ENCODE measurements around the gene ARHGAP10. TPM values are rescaled to one million over a fixed set of nuclear protein-coding genes. Genes with fewer than 3 reads are reported as not detected.

Gene ARHGAP10
- total RNA-seq, 1 donor from 2014 or later, result 37.0 TPM

DNA sequence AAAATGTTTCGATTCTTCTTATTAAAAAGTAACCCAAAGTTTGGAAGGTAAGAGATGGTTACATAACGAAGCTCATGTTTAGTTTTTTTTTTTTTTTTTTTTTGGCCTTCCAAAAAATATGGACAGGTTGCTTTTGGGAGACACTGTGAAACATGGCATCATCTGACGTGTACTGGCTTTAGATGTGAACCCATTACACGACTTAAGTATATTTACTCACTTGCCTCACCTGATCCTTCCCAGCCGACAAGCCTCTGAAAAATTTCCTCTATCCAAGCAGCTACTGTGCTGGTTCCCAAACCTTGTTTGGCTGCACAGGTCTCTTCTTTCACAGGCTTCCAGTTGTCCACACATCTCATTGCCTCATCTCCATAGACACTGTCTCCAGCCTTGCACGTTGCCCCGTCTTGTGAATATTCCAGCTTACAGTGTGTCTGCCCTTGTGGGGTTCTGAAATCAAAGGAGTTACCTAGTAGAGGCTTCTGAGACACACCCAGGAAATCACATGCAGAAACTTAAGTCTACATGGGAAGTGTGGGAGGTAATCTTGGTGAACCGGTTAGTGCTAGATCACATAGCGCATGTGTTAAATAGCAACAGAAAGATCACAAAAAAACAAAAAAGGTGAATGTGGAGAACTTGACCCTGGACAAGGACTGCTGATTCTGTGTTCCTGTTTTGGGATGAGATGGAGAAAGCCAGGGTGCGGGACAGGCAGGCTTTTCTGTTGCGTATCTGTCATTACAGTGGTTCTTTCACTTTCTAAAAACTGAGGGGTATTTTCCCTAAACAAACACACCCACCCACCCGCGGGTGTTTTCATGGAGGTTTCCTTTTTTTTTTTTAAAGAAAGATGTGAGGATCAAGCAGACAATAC lies 328.6 kb downstream of the ARHGAP10 start:
- DNase-seq (ENCODE audit: low read depth), result no peak

DNA sequence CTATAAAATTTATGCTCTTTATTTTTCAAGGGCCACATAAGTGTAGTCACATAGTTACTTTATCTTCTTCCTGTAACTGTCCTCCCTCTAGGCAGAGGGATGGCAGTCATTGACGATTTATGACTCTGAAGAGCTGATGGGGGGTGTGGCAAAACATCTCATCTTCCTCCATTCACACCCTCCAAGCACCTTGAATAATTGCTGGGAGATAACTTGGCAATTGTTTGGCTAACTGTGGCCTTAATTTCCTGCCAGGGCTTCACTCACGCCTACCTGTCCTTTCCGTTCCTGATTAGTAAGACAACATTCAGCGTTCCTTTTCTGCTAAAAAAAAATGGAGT lies 329.2 kb downstream of the ARHGAP10 start:
- DNase-seq (ENCODE audit: low read depth), result no peak

GRCh38 chr4:148061795-148062194 lies 329.9 kb downstream of the ARHGAP10 start:
- no peak for DNase-seq (ENCODE audit: low read depth)

DNA sequence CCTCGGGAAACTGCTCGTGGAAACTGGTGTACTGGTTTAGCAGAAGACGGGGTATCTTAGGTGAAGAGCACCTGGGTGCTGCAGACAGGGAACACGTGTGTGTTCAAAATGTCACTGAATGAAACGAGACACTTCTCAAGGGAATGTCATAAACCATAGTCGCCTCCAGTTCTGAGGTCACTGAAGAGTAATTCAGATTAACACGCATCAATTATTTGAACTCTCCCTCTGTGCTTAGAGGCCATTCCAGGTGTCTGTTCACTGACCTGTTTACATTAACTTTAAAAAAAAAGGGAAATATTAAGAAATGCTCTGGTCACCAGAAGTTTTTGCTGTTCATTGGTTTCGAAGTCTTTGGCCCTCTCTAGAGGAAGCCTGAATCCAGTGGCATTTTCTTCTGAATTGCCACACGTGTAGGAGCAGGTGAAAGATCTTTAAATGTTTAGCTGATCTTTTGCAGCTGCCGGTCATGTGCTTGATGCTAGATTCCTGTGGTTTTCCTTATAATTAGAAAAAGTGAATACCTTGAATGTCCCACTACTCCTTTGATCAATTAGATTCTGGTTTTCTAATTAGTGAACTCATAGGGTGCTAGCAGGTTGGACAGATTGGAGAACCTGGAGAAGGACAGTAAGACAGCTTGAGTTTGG lies 330.5 kb downstream of the ARHGAP10 start:
- DNase-seq (ENCODE audit: low read depth), result peak; percentile 63

DNA sequence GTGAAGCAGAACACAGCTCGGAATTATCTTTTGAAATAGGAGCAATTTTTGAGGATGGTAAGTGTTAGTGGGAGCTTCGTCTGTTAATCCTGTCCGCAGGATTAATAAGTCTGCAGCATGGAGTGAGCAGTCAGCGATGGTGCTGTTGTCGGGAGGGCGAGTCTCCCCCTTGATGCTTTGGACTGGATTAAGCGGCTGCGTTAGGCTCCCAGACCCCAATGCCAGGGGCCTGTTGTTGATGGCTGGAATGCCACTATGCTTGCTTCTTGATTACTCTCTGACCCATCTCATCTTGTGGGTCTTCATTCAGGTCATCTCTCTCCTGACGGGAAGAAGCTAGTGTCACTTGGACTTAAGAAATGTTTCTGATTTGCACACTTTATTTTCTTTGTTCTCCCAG lies 332.6 kb downstream of the ARHGAP10 start:
- DNase-seq (ENCODE audit: low read depth), result no peak

DNA sequence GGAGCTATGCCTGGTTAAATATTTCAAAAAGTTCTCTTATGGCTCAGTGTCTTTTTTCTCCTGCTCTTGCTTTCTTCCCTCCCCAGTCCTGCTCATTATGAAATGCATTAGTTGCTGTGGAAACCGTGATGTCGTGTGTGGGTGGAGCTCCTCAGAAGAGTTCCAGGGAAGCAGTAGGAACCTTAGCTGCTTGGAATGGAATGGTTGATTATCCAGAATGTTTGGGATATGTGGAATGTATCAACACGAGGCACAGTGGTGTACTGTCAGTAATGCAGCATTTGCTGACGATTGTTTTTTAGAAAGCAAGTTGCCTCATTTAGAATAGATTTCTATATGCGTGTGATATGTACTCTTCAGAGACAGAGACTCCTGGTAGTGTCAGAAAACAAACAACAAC lies 333.2 kb downstream of the ARHGAP10 start:
- DNase-seq (ENCODE audit: low read depth), result peak; percentile 45

- DNase-seq (ENCODE audit: low read depth), result peak; percentile 91
Measured at GRCh38 chr4:148067301-148067916, 335.5 kb downstream of the ARHGAP10 start.

DNA sequence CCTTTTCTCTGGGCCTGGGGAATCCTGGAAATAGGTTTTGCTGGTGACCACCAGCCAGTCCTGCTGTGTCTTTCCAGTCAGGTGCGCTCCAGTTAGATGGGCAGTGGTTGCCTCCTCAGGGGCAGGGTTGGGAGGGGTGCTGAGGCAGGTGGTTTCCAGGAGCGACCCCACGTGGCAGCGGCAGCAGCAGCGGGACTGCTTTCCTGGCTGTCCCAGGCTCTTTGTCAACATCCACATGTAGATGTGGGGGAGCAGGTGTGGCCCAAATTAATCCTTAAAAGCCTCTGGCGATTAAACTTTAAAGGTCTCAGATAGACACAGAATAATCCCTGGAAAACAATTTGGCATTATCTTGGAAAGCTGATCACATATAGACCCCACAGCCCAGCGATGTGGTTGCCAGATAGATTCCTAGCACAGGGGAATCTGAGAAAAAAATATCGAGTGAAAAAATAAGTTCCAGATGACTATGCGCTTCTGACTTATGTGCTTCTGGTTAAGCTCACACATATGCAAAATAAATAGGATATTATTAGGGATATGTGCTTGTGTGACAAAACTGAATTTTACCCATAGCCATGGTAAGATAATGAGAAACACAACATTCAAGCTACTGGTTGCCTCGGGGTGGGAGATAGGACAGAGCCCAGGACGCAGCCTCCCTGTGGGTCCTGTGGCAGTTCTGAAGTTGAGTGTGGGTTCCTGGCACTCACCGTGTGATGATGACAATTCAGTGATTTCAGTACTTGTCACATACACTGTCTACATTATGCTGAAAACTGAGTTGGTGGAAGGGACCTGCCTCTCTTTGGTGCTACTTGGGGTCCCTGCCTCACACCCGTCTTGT lies 336.4 kb downstream of the ARHGAP10 start:
- DNase-seq (ENCODE audit: low read depth), result no peak

DNA sequence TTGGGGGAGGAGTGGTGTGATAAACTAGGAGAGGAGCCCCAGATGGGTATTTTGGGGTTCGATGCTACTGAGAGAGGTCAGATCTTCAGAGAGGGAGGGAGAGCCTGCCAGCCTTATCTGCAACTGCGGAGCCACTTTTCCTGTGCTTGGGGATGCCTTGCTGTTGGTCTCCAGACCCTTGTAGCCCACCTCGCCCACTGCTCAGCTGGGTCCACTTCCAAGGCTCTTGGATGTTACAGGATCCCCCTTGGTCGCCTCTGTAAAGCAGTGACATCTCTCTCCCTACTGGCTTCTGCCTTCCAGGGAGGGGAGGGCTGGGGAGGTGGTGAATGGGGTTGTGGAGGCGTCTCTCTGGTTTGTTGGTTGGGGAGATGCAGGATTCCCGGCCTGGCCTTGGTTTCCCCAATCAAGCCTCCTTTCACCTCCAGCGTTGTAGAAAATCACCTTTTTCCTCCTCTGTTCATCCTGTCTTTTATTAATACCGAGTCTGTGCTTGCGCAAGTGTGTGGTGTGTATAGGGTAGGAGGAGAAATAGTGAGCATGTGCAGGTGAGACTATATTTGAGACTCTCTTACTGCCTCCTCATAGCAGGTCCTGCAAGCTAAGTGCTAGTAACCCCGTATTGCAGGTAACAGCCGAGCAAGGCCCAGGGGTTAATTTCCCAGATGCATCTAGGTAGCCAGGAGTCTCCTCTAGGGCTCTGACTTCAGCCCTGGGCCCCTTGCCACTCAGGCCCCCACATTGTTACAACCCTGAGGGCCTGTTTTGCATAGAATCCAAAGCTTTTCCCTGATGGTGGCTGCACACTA lies 337.4 kb downstream of the ARHGAP10 start:
- no peak for DNase-seq (ENCODE audit: low read depth)

- no peak for DNase-seq (ENCODE audit: low read depth)
Measured at GRCh38 chr4:148069895-148070178, 337.9 kb downstream of the ARHGAP10 start.

- no peak for DNase-seq (ENCODE audit: low read depth)
Measured at GRCh38 chr4:148071009-148071408, 339.1 kb downstream of the ARHGAP10 start.

DNA sequence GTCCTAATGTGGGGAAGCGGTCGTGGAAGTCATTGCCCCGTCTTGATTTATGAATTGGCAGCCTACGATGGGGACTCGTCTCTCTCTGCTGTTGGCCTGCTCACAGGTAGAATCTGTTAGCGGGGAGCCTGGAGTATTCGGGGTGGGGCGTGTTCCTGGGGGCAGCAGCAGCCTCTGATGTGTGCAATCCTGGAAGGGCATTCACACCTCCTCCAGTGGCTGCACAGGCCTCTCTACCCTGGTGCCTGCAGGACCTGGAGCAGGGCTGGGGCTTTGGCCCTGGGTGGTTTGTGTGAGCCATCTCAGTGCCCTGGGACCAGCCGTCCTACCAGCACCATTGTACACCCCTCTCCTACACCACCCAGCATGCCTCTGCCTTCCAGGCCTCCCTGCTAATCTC lies 340.9 kb downstream of the ARHGAP10 start:
- DNase-seq (ENCODE audit: low read depth), result no peak

DNA sequence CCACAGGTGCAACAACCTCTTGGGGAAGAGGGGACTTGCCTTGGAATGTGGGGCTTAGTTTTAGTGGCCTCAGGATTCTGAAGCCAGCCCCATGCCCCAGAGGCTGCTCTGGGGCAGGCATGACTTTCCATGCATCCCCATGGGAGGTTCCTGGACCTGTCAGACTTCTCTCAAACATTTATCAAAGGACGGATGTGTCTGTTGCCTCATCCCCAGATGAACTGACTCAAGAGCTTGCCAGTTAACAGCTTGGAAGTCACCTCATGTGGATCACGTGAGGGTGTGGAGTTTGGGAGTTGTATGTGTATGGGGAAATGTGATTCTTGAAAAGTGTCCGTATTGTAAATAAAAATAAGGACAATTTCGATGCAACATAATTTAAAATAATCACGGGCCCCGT lies 341.5 kb downstream of the ARHGAP10 start:
- no peak for DNase-seq (ENCODE audit: low read depth)

DNA sequence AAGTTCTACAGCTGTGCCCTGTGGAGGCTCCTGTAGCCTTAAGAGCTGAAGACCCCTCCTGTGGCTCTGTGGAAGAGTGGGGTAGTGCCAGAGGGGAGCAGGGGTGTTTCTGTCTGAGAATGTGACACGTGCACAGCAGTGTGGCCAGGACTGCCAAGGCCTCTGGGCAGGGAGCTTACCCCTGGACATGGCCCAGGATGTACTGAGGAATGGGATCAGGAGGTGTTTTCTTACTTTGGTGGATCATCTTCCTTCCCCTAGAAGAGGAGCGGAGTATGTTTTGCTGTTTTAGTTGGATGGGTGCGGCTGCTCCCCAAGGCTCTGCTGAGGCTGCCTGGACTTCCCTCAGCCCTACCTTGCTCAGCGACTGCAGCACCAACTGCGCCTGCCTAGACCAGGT lies 342.6 kb downstream of the ARHGAP10 start:
- no peak for DNase-seq (ENCODE audit: low read depth)

DNA sequence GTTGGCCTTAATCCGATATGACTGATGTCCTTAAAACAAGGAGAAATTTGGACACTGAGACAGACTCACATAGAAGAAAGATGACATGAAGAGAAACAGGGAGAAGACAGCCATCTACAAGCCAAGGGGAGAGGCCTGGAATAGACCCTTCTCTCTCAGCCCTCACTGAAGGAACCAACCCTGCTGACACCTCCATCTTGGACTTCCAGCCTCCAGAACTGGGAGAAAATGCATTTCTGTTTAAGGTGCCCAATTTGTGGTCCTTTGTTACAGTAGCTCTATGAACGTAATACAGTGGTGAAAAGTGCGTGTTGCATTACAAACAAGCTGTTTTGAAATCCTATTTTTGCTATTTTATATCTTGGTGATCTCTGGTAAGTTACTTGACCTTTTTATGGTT lies 343.6 kb downstream of the ARHGAP10 start:
- DNase-seq (ENCODE audit: low read depth), result no peak

DNA sequence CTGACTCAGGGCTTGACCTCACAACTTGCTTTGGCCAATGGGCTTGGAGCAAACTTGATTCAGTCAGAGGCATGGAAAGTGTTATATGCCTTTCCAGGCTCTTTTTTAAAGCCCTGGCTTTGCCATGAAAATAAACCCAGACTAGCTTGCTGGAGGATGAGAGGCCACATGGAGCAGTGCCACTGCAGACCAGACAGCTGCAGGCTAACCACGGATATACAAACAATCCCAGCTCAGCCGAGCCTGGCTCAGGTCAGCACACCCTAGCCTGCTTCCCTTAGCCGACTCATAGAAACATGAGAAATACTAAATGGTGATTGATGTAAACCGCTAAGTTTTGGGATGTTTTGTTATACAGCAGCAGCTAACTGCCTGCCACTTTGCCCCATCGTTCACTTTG lies 345.1 kb downstream of the ARHGAP10 start:
- peak; percentile 84 for DNase-seq (ENCODE audit: low read depth)

DNA sequence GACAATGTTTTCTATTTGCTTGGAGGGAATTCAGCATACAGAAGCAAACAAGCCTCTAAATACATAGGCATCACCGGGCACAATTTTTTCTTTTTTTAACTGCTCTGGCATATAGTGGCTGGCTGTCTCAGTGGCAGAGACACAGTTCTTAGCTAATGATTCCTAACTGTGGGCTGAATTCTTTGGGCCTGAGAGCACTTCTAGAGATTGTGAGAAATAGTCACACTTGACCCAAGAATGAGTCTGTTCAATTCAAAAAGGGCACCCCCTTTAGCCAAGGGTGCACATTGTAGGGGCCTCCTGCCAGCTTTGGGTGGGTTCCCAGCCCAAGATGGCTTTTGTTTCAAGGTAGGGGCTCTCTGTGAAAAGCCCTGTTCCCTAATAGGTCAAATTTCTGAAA lies 345.7 kb downstream of the ARHGAP10 start:
- DNase-seq (ENCODE audit: low read depth), result no peak

GRCh38 chr4:148078061-148078460 lies 346.2 kb downstream of the ARHGAP10 start:
- no peak for DNase-seq (ENCODE audit: low read depth)

GRCh38 chr4:148079961-148080360 lies 348.1 kb downstream of the ARHGAP10 start:
- no peak for DNase-seq (ENCODE audit: low read depth)

DNA sequence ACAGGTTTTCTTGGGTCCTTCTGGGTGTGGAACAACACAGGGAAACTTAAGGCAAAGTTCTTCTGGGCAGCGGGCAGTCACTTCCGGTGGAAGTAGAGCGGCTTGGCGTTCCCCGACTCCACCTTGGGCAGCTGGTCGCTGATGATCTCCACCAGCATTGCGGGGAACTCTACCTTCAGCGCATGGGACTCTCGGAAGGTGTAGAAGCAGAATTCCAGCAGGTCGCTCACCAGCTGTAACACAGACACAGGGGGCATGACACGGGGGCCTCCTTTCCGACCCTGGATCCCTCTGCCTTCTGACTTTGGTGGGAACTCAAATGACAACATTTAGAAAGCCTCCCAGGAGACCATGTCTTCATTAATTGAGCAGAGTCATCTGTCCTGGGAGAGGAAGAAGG lies 349.4 kb downstream of the ARHGAP10 start:
- DNase-seq (ENCODE audit: low read depth), result no peak

GRCh38 chr4:148081745-148082144 lies 349.9 kb downstream of the ARHGAP10 start:
- DNase-seq (ENCODE audit: low read depth), result no peak
